Measurements from ENCODE around the gene ADAMTS17.

Gene ADAMTS17

GRCh38 chr15:100129677-100130076, 212.1 kb downstream of the ADAMTS17 start:
- TF ChIP-seq CTCF (IDR thresholded peaks at IDR 0.05; ENCODE audit: borderline replicate concordance, insufficient read depth, low read depth, low read length) = no peak
- no peak overlapping the region for H3K4me3 ChIP-seq (ENCODE audit: low read depth, low read length)

GRCh38 chr15:100125401-100126191, 216.2 kb downstream of the ADAMTS17 start:
- no peak for TF ChIP-seq CTCF (IDR thresholded peaks at IDR 0.05; ENCODE audit: borderline replicate concordance, insufficient read depth, low read depth, low read length)
- no peak overlapping the region for H3K4me3 ChIP-seq (ENCODE audit: low read depth, low read length)

- no peak for TF ChIP-seq CTCF (IDR thresholded peaks at IDR 0.05; ENCODE audit: borderline replicate concordance, insufficient read depth, low read depth, low read length)
- H3K4me3 ChIP-seq (ENCODE audit: low read depth, low read length) = no peak overlapping the region
Observed at GRCh38 chr15:100124936-100125335, 216.8 kb downstream of the ADAMTS17 start.

- no peak overlapping the region for H3K4me3 ChIP-seq (ENCODE audit: low read depth, low read length)
- no peak for TF ChIP-seq CTCF (IDR thresholded peaks at IDR 0.05; ENCODE audit: borderline replicate concordance, insufficient read depth, low read depth, low read length)
Observed at GRCh38 chr15:100124361-100124760, 217.4 kb downstream of the ADAMTS17 start.

- H3K4me3 ChIP-seq (ENCODE audit: low read depth, low read length) = no peak overlapping the region
- no peak for TF ChIP-seq CTCF (IDR thresholded peaks at IDR 0.05; ENCODE audit: borderline replicate concordance, insufficient read depth, low read depth, low read length)
Observed at GRCh38 chr15:100123611-100124010, 218.2 kb downstream of the ADAMTS17 start.

GRCh38 chr15:100121285-100121684, 220.5 kb downstream of the ADAMTS17 start:
- TF ChIP-seq CTCF (IDR thresholded peaks at IDR 0.05; ENCODE audit: borderline replicate concordance, insufficient read depth, low read depth, low read length) = no peak
- H3K4me3 ChIP-seq (ENCODE audit: low read depth, low read length) = no peak overlapping the region

GRCh38 chr15:100120111-100120510, 221.7 kb downstream of the ADAMTS17 start:
- no peak overlapping the region for H3K4me3 ChIP-seq (ENCODE audit: low read depth, low read length)
- no peak for TF ChIP-seq CTCF (IDR thresholded peaks at IDR 0.05; ENCODE audit: borderline replicate concordance, insufficient read depth, low read depth, low read length)

Data from GM12875 (cell line).